ENCODE data around the gene GRXCR2. TPM values are rescaled to one million over a fixed set of nuclear protein-coding genes. Genes with fewer than 3 reads are reported as not detected.
A peak's percentile ranks its signal among the peaks of the same experiment; 100 is the strongest.

Gene GRXCR2
- total RNA-seq, 1 experiment from 2014 or later: not detected

- Histone ChIP-seq H3K27ac (ENCODE audit: low read depth, low read length) (no peak overlapping the region), H2AFZ (ENCODE audit: low read depth, low read length, poor library complexity, severe bottlenecking) (peak overlapping the region; percentile 56), H3K79me2 (ENCODE audit: insufficient read depth, low read length) (no peaks in the 10 kb centered on the region), H3K4me1 (ENCODE audit: control insufficient read depth in 1 of 2, insufficient read depth in 2 of 2, low read length in 2 of 2) (peaks cover 12 to 28% of the 10 kb centered on the region in 2 experiments; a peak in 3 of 4 replicates), H3K27me3 (ENCODE audit: insufficient read depth, low read length) (no peaks in the 10 kb centered on the region), H3K36me3 (ENCODE audit: control insufficient read depth in 1 of 2, insufficient read depth in 2 of 2, low read length in 2 of 2) (no peaks in the 10 kb centered on the region), H3K9me3 (ENCODE audit: control insufficient read depth in 1 of 2, insufficient read depth in 1 of 2, low read depth in 1 of 2, low read length in 2 of 2) (no peaks in the 10 kb centered on the region), H3K9ac (ENCODE audit: low read length) (no peak overlapping the region), H3K4me2 (ENCODE audit: low read length) (no peak overlapping the region), H4K20me1 (ENCODE audit: insufficient read depth) (no peaks in the 10 kb centered on the region), H3K9me2 (ENCODE audit: insufficient read depth) (no peaks in the 10 kb centered on the region), H3K4me3 (replicated peaks in 1 of 2; ENCODE audit: low read depth in 1 of 2, low read length in 2 of 2) (no peak overlapping the region)
- CTCF ChIA-PET: no interaction called here
- no TSS peak for BruUV-seq (replicated peaks)
- ATAC-seq (no peak), DNase-seq (ENCODE audit: low read depth, low spot score) (no peak)
- POLR2A ChIA-PET: no interaction called here
- TF ChIP-seq EZH2phosphoT487 (IDR thresholded peaks at IDR 0.05; ENCODE audit: borderline replicate concordance) (no peak), POLR2A (IDR thresholded peaks at IDR 0.05; ENCODE audit: borderline replicate concordance, extremely low read depth, insufficient read depth, insufficient read length) (no peak), ZBTB33 (IDR thresholded peaks at IDR 0.05; ENCODE audit: extremely low read depth, insufficient replicate concordance, low read length) (no peak), CTCF (IDR thresholded peaks at IDR 0.05 in 2 of 3, conservative IDR thresholded peaks at IDR 0.05 in 1 of 3; ENCODE audit: borderline replicate concordance in 1 of 3, insufficient read depth in 1 of 3, low read depth in 2 of 3, low read length in 2 of 3) (no peak), ZFX (IDR thresholded peaks at IDR 0.05) (no peak), ZNF274 (IDR thresholded peaks at IDR 0.05; ENCODE audit: low read depth, low read length) (no peak), YY1 (IDR thresholded peaks at IDR 0.05; ENCODE audit: extremely low read depth, insufficient replicate concordance, low read depth, low read length) (no peak), TCF7L2 (IDR thresholded peaks at IDR 0.05; ENCODE audit: borderline replicate concordance, extremely low read depth, insufficient read depth, insufficient read length) (no peak), ELF1 (IDR thresholded peaks at IDR 0.05; ENCODE audit: borderline replicate concordance, low read depth) (no peak), SRF (IDR thresholded peaks at IDR 0.05; ENCODE audit: low read depth) (no peak)
- RAD21 ChIA-PET (ENCODE audit: low non-redundant PET in 1 of 2, low total read pairs in 2 of 2, uncharacterized antibody in 2 of 2, unreplicated experiment in 2 of 2): no interaction called here
- intact Hi-C loops (cut with micrococcal nuclease): no loop called here
Measured at GRCh38 chr5:145922059-145922458, 49.2 kb upstream of the GRXCR2 start.

Measured in HCT116 (cell line).